Stimulated activated CD8-positive, alpha-beta memory T cell treated with anti-CD3 and anti-CD28 coated beads, Interleukin-4, amount 100 ng/mL, for 1 hour (primary cell): ENCODE results near the gene ZMIZ2.

Experiments used
- DNase-seq, 2 donors: peaks; one replicate each; pipeline ENCODE4 v3.0.0-alpha.2; 2020; ENCODE audit warnings: low read depth in 2 of 2, low spot score in 1 of 2

ZMIZ2 gene

GRCh38 chr7:44755698-44756627 is 7.3 kb downstream of the ZMIZ2 start:
- DNase-seq = no peak

GRCh38 chr7:44756904-44757303 is 8.3 kb downstream of the ZMIZ2 start:
- DNase-seq = no peak

GRCh38 chr7:44757311-44757710 is 8.7 kb downstream of the ZMIZ2 start:
- no peak for DNase-seq

- no peak for DNase-seq
These were observed 9.1 kb downstream of the ZMIZ2 start for GRCh38 chr7:44757739-44758138.

GRCh38 chr7:44759246-44759645 is 10.6 kb downstream of the ZMIZ2 start:
- DNase-seq = no peak

- DNase-seq = no peak
These were observed 11.5 kb downstream of the ZMIZ2 start for GRCh38 chr7:44760034-44760580.

GRCh38 chr7:44761207-44762161 is 12.8 kb downstream of the ZMIZ2 start:
- DNase-seq = no peak

- no peak for DNase-seq
These were observed 13.7 kb downstream of the ZMIZ2 start for GRCh38 chr7:44762300-44762699.

GRCh38 chr7:44762726-44763522 is 14.3 kb downstream of the ZMIZ2 start:
- no peak for DNase-seq

GRCh38 chr7:44764081-44764480 is 15.4 kb downstream of the ZMIZ2 start:
- DNase-seq = no peak

- DNase-seq = no peak
These were observed 16.3 kb downstream of the ZMIZ2 start for GRCh38 chr7:44764665-44765578.

- no peak for DNase-seq
These were observed 17.1 kb downstream of the ZMIZ2 start for GRCh38 chr7:44765579-44766415.

- no peak for DNase-seq
These were observed 17.8 kb downstream of the ZMIZ2 start for GRCh38 chr7:44766416-44766801.

- no peak for DNase-seq
These were observed 18.7 kb downstream of the ZMIZ2 start for GRCh38 chr7:44767134-44767911.

- no peak for DNase-seq
These were observed 19.4 kb downstream of the ZMIZ2 start for GRCh38 chr7:44767912-44768627.

GRCh38 chr7:44768628-44769371 is 20.2 kb downstream of the ZMIZ2 start:
- DNase-seq = no peak

GRCh38 chr7:44769376-44769775 is 20.7 kb downstream of the ZMIZ2 start:
- DNase-seq = no peak
